ENCODE measurements around the gene BPIFB3. TPM values are rescaled to one million over a fixed set of nuclear protein-coding genes. Genes with fewer than 3 reads are reported as not detected.

The BPIFB3 gene
- total and polyA plus RNA-seq, 2 experiments from 2014 or later: not detected

GRCh38 chr20:33069673-33070072 is 16.0 kb downstream of the BPIFB3 start:
- 88% methylated on average over 9 of the region's 9 CpGs for whole genome bisulfite sequencing (ENCODE audit: low lambda C conversion rate, missing lambda C conversion rate)
- no peak for TF ChIP-seq EZH2 (IDR thresholded peaks at IDR 0.05; ENCODE audit: borderline replicate concordance)
- Histone ChIP-seq H3K9me2 (replicated peaks; ENCODE audit: insufficient read depth) (no peaks in the 10 kb centered on the region), H3K4me2 (no peak overlapping the region), H3K9me3 (ENCODE audit: low read depth) (no peaks in the 10 kb centered on the region), H3K36me3 (replicated peaks; ENCODE audit: insufficient read depth, low read depth) (no peaks in the 10 kb centered on the region), H4K20me1 (ENCODE audit: insufficient read depth, poor library complexity, severe bottlenecking) (no peaks in the 10 kb centered on the region), H3K79me2 (no peaks in the 10 kb centered on the region), H3K4me1 (ENCODE audit: insufficient read depth) (no peaks in the 10 kb centered on the region), H3K27ac (no peak overlapping the region), H2AFZ (no peak overlapping the region), H3K27me3 (peaks cover 25% of the 10 kb centered on the region), H3K4me3 (no peak overlapping the region)
- DNase-seq (ENCODE audit: low spot score): no peak

GRCh38 chr20:33070111-33071053 is 16.7 kb downstream of the BPIFB3 start:
- no peaks in the 10 kb centered on the region for H3K9me3 ChIP-seq (ENCODE audit: low read depth)
- WGBS (ENCODE audit: low lambda C conversion rate, missing lambda C conversion rate): 88% methylated on average over 19 of the region's 19 CpGs

GRCh38 chr20:33071198-33071597 is 17.5 kb downstream of the BPIFB3 start:
- no peaks in the 10 kb centered on the region for H3K79me2 ChIP-seq
- no peaks in the 10 kb centered on the region for H4K20me1 ChIP-seq (ENCODE audit: insufficient read depth, poor library complexity, severe bottlenecking)
- no peak for DNase-seq (ENCODE audit: low spot score)
- TF ChIP-seq EZH2phosphoT487 (IDR thresholded peaks at IDR 0.05; ENCODE audit: low read depth, severe bottlenecking, unreplicated experiment) (no peak), EZH2 (IDR thresholded peaks at IDR 0.05; ENCODE audit: borderline replicate concordance) (no peak), CTCF (IDR thresholded peaks at IDR 0.05; ENCODE audit: poor library complexity) (no peak)
- H3K4me1 ChIP-seq (ENCODE audit: insufficient read depth): no peaks in the 10 kb centered on the region
- no peaks in the 10 kb centered on the region for H3K9me2 ChIP-seq (replicated peaks; ENCODE audit: insufficient read depth)
- H3K4me3 ChIP-seq: no peak overlapping the region
- no peak overlapping the region for H3K4me2 ChIP-seq
- no peaks in the 10 kb centered on the region for H3K9me3 ChIP-seq (ENCODE audit: low read depth)
- H2AFZ ChIP-seq: no peak overlapping the region
- no peaks in the 10 kb centered on the region for H3K36me3 ChIP-seq (replicated peaks; ENCODE audit: insufficient read depth, low read depth)
- peaks cover 28% of the 10 kb centered on the region for H3K27me3 ChIP-seq
- H3K27ac ChIP-seq: no peak overlapping the region
- 93% methylated on average over 5 of the region's 5 CpGs for WGBS (ENCODE audit: low lambda C conversion rate, missing lambda C conversion rate)

More at GRCh38 chr20:33070111-33071053, 16.7 kb downstream of the BPIFB3 start:
- H3K4me2 ChIP-seq: no peak overlapping the region
- H3K4me1 ChIP-seq (ENCODE audit: insufficient read depth): no peaks in the 10 kb centered on the region
- no peaks in the 10 kb centered on the region for H4K20me1 ChIP-seq (ENCODE audit: insufficient read depth, poor library complexity, severe bottlenecking)
- TF ChIP-seq EZH2 (IDR thresholded peaks at IDR 0.05; ENCODE audit: borderline replicate concordance) (no peak), EZH2phosphoT487 (IDR thresholded peaks at IDR 0.05; ENCODE audit: low read depth, severe bottlenecking, unreplicated experiment) (no peak), CTCF (IDR thresholded peaks at IDR 0.05; ENCODE audit: poor library complexity) (no peak)
- H3K9me2 ChIP-seq (replicated peaks; ENCODE audit: insufficient read depth): no peaks in the 10 kb centered on the region
- H2AFZ ChIP-seq: no peak overlapping the region
- no peaks in the 10 kb centered on the region for H3K79me2 ChIP-seq
- DNase-seq (ENCODE audit: low spot score): no peak
- no peaks in the 10 kb centered on the region for H3K36me3 ChIP-seq (replicated peaks; ENCODE audit: insufficient read depth, low read depth)
- H3K27me3 ChIP-seq: peaks cover 27% of the 10 kb centered on the region
- H3K27ac ChIP-seq: no peak overlapping the region
- no peak overlapping the region for H3K4me3 ChIP-seq

- H3K4me1 ChIP-seq (ENCODE audit: insufficient read depth): no peaks in the 10 kb centered on the region
- H4K20me1 ChIP-seq (ENCODE audit: insufficient read depth, poor library complexity, severe bottlenecking): no peaks in the 10 kb centered on the region
- H3K27me3 ChIP-seq: peaks cover 32% of the 10 kb centered on the region
- 87% methylated on average over 4 of the region's 4 CpGs for WGBS (ENCODE audit: low lambda C conversion rate, missing lambda C conversion rate)
- no peaks in the 10 kb centered on the region for H3K9me2 ChIP-seq (replicated peaks; ENCODE audit: insufficient read depth)
- H3K79me2 ChIP-seq: no peaks in the 10 kb centered on the region
- no peaks in the 10 kb centered on the region for H3K9me3 ChIP-seq (ENCODE audit: low read depth)
- DNase-seq (ENCODE audit: low spot score): no peak
- TF ChIP-seq EZH2phosphoT487 (IDR thresholded peaks at IDR 0.05; ENCODE audit: low read depth, severe bottlenecking, unreplicated experiment): no peak
- no peak for TF ChIP-seq EZH2 (IDR thresholded peaks at IDR 0.05; ENCODE audit: borderline replicate concordance)
- no peak overlapping the region for H3K4me2 ChIP-seq
- no peak overlapping the region for H3K27ac ChIP-seq
- no peaks in the 10 kb centered on the region for H3K36me3 ChIP-seq (replicated peaks; ENCODE audit: insufficient read depth, low read depth)
- H2AFZ ChIP-seq: no peak overlapping the region
- H3K4me3 ChIP-seq: no peak overlapping the region
These were observed 18.7 kb downstream of the BPIFB3 start for GRCh38 chr20:33072362-33072761.
